GM18861 (cell line): ENCODE data around the gene SLC28A3.
"Not testable (repeated sequence)": the region's sequence is repeated elsewhere in the genome, so short reads cannot be mapped to it uniquely, and the experiment has no call there.

Source experiments
- ATAC-seq: cut with Tn5 transposase; IDR thresholded peaks from one replicate; pipeline ENCODE4 v1.9.1; 2021; ENCODE audit not compliant: unreplicated experiment

Gene SLC28A3, protein sequence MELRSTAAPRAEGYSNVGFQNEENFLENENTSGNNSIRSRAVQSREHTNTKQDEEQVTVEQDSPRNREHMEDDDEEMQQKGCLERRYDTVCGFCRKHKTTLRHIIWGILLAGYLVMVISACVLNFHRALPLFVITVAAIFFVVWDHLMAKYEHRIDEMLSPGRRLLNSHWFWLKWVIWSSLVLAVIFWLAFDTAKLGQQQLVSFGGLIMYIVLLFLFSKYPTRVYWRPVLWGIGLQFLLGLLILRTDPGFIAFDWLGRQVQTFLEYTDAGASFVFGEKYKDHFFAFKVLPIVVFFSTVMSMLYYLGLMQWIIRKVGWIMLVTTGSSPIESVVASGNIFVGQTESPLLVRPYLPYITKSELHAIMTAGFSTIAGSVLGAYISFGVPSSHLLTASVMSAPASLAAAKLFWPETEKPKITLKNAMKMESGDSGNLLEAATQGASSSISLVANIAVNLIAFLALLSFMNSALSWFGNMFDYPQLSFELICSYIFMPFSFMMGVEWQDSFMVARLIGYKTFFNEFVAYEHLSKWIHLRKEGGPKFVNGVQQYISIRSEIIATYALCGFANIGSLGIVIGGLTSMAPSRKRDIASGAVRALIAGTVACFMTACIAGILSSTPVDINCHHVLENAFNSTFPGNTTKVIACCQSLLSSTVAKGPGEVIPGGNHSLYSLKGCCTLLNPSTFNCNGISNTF

DNA sequence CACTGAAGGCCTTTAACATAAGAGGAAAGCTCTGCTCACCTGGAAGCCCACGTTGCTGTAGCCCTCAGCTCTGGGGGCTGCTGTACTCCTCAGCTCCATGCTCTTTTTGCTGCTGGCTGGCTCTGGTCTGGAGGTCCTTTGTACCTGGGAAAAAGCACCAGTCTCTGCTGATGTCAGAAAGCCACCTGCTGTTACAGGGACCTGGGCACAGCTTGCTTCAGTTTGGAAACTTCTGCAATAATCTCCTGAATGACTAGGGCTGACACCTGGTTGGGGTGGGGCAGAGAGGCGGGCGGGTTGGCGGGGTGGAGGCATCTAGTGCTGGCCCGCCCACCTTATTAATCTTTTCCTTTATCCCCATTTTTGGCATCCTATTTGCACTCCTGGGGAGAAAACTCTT, at the start of gene SLC28A3:
SLC28A3 (minus strand) TSS at position 224 of the 400 bp plus-strand sequence; CDS start at position 99, 125 bp downstream.
- no peak for ATAC-seq

DNA sequence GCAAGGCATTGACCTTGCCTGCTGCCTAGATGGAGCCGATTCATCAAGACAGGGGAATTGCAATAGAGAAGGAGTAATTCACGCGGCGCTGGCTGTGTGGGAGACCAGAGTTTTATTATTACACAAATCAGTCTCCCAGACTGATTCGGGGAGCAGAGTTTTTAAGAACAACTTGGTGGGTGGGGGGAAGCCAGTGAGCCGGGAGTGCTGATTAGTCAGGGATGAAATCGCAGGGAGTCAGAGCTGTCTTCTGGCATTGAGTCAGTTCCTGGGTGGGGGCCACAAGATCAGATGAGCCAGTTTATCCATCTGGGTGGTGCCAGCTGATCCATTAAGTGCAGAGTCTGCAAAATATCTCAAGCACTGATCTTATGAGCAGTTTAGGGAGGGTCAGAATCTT, 49.7 kb upstream of the SLC28A3 start:
- ATAC-seq: not testable (repeated sequence)

DNA sequence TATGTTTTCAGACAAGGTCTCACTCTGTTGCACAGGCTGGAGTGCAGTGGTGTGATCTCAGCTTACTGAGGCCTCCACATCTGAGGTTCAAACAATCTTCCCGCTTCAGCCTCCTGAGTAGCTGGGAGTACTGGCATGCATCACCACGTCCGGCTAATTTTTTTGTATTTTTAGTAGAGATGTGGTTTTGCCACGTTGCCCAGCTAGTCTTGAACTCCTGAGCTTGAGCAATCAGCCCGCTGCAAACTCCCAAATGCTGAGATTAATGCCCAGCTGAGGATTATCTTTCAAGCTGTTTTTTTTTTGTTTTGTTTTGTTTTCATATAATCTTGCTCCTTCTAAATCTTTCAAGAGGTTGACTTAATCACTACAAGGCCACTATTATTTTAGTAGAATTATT, 47.3 kb upstream of the SLC28A3 start:
- no peak for ATAC-seq

DNA sequence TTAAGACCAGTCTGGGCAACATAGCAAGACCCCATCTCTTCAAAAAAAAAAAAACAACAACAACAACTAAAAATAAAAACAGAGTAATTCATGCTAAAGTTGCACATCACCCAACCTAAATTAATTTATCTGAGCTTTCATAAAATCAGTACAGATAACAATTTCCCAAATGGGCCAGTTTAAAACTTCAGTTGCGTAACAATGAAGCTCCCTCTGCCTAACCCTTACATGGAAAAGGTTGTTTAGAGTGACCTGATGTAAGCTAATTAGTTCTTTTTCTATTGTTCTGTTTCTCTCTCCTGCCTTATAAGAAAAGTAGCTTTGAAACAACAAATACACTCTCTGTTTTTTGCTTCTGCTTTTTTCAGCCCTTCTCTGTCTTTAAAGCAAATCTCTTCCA, 46.2 kb upstream of the SLC28A3 start:
- no peak for ATAC-seq

DNA sequence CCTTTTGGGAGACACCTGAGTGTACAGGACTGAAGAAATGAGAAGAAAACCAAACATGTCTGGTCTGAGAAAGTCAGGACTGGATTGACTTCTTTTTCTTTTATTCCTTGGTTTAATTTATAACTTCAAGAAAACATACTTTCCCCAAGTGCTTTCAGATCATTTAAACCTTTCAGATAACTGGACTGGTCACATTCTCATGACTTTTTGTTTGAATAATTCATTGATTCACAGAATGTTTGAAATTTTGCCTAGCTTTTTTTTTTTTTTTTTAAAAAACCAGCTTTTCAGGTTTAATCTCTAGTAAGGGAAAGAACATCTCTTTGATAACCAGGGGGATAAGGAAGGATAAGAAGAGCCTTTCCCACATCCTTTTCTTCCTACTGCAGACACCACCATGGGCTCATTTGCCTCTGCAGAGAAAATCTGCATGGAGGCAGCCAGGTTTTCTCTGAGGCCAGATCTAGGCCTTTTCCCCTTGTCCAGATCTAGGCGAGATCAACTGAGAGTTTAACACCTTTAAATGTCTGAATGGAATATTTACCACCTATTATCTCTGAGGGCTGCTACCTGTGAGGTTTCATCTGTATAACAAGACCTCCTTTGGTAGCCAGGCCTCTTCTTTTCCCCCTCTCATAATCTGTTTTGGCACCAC, 45.0 kb upstream of the SLC28A3 start:
- ATAC-seq: no peak

DNA sequence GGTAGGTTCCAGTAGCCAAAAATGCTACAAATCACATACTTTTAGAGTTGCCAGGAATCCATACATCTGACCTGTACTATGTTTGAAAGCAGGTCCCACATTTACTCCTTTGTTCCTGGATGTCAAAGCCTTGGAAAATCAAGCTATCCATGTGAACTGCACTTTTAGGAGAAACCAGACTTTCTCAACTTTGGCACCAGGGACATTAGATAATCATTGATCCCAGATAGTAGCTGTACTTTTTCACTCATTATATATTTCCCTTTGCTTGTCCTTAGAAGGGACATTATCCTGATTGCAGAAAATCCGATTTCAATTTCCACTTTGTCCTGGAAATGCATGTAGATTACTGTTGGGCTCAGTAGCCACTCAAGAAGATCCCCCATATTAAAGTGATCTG, 44.1 kb upstream of the SLC28A3 start:
- no peak for ATAC-seq

DNA sequence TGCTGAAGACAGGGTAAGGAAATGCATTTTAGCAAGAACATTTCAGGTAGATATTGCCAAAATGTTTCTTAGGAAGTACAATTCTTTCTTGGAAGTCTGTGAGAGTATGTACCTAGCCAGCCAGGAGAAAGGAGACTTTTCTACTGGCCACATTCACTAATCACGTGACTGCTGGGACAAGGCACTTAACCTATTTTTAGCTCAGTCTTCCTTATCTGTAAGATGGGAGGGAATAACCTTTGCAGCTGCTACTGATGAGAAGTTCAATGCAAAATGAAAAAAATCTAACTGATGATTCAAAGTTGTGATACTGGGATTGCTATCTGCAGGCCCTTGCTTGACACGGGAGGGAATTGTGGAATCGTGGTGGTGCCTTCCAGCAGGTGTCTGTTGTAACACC, 42.6 kb upstream of the SLC28A3 start:
- no peak for ATAC-seq

DNA sequence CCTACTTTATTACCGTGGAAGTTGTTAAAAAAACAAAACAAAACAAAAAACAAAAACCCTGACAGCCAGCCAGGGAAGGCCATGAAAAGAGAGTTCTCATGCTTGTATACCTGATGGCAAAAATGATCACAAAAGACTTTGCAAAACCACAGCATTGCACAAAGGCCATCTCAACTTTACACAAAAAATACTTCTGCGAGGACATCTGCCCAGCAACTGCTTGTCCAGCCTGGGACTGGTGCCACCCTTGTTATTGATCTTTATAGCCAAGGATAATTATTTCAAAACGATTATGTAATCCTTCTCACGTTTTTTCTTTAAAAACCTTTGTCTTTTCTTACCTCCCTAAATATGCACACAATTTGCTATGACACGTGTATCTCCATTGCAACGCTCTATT, 42.2 kb upstream of the SLC28A3 start:
- ATAC-seq: no peak

DNA sequence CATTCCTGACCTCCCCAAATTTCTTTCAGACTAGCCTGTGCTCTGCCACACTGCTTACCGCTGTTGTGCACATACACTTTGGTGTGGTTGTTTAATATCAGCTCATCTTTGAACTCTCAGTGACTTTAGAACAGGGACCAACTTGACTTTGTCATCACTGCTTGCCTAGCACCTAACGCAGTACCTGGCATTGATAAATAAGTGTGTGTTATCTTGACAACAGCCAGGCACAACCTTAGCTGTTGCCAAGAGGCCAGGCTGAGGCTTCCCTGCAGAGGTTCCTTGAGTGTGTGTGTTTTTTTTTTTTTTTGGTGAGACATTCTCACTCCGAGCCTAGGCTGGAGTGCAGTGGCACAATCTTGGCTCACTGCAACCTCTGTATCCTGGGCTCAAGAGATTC, 41.0 kb upstream of the SLC28A3 start:
- no peak for ATAC-seq

DNA sequence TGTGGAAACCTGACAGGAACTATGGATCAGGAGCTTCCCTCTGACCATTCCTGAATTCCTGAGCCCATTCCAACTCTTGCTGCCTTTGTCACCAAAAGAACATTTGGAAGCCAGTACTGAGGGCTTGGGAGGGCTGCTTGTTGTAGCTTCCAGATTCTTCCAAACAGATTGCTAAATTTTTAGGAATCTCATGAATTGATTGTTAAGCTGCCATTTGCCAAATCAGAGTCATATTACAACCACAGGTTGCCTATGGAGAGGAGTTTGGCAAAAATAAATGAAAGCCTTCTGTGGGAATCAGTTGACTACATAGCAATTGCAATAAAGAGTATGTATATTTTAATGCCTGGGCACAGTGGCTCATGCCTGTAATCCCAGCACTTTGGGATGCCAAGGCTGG, 39.2 kb upstream of the SLC28A3 start:
- ATAC-seq: no peak

DNA sequence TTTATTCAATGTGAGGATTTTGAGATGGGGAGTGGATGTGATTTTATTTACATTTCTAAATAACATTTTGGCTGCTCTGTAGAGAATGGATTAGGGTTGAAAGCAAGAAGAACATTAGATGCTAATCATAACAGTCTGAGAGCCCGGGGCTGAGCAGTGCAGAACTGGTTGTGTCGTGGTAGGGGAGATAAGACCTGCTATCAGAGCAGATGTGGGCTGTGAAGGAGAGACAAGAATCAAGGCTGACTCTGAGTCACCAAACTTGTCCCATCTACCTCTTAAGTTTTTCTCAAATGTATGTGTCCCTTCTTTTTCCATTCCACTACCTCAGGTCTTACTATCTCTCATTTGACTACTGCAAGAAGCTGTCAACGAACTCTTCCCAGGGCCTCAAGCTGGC, 35.4 kb upstream of the SLC28A3 start:
- no peak for ATAC-seq

DNA sequence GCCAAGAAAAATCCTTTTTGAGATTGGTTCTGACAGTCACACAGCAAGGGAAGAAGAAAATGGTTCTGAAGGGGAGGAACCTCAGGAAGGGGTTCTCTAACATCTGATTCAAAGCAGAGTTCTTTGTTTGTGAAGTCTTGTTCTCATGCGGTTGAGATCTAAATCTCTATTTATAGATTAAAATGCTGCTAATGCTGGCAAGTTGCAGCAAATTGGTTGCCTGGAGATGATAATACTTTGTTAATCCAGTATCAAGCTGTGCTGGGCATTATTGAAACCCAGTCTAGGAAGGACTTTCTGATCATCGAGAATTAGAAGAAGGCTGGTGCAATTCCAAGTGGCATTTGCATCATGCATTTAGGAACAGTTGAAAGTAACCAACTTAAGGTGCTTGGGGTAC, 34.0 kb upstream of the SLC28A3 start:
- no peak for ATAC-seq

DNA sequence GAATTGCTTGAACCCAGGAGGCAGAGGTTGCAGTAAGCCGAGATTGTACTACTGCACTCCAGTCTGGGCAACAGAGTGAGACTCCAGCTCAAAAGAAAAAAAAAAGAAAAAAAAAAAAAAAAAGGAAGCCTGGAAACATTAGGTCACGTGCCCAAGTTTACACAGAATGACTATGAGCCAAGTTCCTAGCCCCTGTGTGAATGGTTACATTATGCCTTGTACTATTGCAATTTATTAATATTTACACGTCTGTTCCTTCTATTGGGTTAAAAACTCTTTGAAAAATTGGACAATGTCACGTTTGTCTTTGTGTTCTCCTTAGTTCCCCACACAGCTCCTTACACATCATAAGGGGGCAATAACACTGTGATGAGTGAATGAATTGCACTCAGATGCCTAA, 33.5 kb upstream of the SLC28A3 start:
- no peak for ATAC-seq

DNA sequence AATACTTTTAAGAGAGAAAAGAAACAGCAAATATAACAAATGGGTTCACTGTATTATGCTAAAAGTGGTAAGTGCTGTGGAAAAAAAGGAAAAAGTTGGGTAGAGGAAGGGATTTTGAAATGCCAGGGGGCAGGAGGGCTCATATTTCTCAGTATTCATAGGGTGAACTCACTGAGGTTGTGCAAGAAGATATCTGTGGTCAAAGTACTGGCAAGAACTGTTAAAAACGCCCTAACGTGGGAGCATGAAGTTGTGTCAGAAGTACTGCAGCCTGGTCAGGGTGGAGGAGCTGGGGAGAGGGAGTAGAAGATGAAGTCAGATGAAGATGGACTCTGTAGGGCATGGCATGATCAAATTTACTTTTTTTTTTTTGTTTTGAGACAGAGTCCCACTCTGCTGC, 31.2 kb upstream of the SLC28A3 start:
- no peak for ATAC-seq

DNA sequence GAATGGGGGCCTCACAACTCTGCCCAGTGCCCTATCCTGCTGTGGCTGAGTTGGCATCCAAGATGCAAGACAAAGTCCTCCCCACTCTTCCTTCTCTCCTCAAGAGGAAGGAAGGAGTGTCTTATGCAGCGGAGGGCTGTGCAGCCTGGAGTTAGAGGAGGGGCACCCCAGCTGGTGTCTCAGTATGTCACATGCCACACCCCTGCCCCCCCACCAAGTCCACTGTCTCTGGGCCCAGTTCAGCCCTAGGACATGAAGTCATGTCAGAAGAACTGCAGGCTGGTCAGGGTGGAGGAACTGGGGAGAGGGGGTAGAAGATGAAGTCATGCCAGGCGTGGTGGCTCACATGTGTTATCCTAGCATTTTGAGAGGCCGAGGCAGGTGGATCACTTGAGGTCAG, 28.0 kb upstream of the SLC28A3 start:
- ATAC-seq: no peak

DNA sequence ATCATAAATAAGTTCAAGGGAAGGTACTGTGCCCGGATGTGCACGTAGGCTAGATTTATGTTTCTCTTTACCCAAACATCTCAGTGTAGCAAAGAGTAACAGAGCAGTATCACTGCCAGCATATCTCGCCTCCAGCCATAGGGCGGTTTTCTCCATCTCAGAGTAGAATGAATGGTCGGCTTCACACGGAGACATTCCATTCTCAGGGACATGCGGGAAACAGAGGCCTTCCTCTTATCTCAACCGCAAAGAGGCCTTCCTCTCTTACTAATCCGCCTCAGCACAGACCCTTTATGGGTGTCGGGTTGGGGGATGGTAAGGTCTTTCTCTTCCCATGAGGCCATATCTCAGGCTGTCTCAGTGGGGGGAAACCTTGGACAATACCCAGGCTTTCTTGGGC, 27.2 kb upstream of the SLC28A3 start:
- ATAC-seq: not testable (repeated sequence)

DNA sequence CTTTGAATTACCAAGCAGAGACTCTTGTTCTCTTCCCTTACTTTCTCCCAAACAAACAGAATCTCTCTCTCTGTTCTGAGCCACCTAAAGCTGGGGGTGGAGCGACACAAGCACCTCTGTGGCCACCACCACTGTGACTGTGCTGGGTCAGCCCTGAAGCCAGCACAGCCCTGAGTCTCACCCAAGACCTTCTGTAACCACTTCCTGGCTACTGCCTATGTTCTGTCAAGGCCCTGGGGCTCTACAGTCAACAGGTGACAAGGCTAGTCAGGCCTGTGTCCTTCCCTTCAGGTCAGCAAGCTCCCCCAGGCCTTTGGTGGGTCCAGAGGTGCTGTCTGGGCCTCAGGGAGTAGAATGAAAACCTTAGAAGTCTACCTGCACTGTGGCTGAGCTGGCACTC, 26.1 kb upstream of the SLC28A3 start:
- no peak for ATAC-seq

DNA sequence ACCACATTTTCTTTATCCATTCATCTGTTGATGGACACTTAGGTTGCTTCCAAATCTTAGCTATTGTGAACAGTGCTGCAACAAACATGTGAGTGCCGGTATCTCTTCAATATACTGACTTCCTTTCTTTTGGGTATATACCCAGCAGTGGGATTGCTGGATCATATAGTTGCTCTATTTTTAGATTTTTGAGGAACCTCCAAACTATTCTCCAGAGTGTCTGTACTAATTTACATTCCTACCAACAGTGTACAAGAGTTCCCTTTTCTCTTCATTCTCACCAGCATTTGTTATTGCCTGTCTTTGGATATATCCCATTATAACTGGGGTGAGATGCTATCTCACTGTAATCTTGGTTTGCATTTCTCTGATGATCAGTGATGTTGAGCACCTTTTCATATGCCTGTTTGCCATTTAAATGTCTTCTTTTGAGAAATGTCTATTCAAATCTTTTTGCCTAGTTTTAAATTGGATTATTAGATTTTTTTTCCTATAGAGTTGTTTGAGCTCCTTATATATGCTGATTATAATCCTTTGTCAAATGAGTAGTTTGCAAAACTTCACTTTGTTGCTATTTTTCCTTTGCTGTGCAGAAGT, 24.4 kb upstream of the SLC28A3 start:
- not testable (repeated sequence) for ATAC-seq

DNA sequence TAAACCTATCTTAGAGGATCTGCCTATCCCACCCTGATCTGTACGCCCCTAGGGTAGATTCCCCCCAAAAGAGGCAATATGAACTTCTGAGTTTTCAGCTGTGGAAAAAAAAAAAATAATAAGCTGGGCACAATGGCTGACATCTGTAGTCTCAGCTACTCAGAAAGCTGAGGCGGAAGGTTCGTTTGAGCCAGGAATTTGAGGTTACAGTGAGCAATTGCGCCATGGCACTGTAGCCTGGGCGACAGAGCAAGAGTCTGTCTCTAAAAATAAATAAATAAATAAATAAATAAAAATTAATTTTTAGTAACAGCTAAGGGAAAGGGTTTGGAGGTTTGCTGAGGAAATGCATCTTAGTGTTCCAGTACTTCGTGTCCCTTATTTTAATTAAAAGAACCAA, 21.1 kb upstream of the SLC28A3 start:
- no peak for ATAC-seq

DNA sequence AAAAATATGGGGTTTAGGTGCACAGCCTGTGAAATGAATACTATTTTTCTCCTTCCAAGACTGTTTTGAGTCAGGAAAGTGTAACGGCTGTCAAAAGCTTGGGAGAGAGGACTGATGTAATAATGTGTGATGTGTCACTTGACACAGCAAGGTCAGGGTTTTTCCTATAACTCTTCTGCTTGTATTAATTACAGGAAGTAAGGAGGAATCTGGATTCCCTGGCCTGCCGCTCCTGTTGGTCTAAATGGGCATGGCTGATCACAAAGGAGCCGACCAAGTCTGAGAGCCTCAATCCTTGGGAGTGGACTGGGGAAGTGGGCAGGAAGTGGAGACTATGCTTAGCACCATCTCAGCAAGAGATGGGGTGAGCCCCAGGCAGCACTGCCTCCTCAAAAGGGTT, 16.7 kb upstream of the SLC28A3 start:
- no peak for ATAC-seq

DNA sequence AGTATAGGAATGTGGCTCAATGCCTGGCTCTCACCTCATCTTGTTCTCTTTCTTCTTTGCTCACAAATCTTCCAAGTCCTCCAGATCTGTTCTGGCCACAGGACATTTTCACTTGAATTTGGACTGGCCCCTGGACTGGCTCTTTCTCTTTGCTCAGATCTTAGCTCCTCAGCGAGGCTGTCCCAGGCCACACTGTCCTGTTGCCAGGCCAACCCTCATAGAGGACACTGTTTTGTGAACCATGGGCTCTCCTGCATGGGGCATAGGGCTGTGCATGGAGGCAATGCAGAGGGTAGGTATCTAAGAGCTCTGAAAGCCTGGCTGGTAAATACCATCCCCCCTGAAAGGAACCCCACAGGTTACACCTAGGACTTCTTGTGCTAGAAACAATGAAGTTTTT, 13.5 kb upstream of the SLC28A3 start:
- ATAC-seq: no peak

DNA sequence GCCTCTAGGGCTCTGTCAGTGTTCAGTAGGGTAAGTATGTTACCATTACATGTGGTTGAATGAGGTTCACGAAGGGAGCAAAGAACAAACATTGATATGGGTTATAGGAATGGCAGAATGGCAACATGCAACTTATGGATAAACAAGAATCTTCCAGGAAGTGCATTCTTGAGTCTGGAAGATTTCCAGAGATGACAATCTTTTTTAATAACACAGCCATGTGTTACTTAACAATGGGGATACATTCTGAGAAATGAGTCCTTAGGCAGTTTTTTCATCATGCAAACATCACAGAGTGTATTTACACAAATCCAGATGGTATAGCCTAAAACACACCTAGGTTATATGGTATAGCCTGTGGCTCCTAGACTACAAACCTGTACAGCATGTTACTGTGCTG, 9.1 kb upstream of the SLC28A3 start:
- ATAC-seq: no peak
